HepG2 (cell line): ENCODE measurements around the gene WDR7. TPM values are rescaled to one million over a fixed set of nuclear protein-coding genes. Genes with fewer than 3 reads are reported as not detected.

Experiments used
- AGO2 ChIP-seq: fragments of 200-400 bp; formaldehyde crosslinking; optimal IDR thresholded peaks from 2 replicates; pipeline ENCODE3; 2017; ENCODE audit warnings: mild to moderate bottlenecking, low read depth, low read length, moderate library complexity
- CHD2 ChIP-seq: IDR thresholded peaks from 2 replicates; pipeline ENCODE4 v1.6.1; 2011; ENCODE audit warnings: low read depth, low read length, improper control_type of control experiment
- DR1 ChIP-seq: sonication (generic); formaldehyde crosslinking; IDR thresholded peaks from 2 replicates; pipeline ENCODE4 v1.8.0; 2021; ENCODE audit warnings: mild to moderate bottlenecking, missing genetic modification reagents, inconsistent platforms
- GPBP1L1 ChIP-seq: sonication (generic); formaldehyde crosslinking; IDR thresholded peaks from 2 replicates; pipeline ENCODE4 v1.5.0; 2020; ENCODE audit warnings: mild to moderate bottlenecking, missing genetic modification reagents
- HOXD1 ChIP-seq: sonication (generic); formaldehyde crosslinking; IDR thresholded peaks from 2 replicates; pipeline ENCODE4 v1.5.0; 2020; ENCODE audit warnings: missing genetic modification reagents
- PATZ1 ChIP-seq: sonication (generic); formaldehyde crosslinking; IDR thresholded peaks from 2 replicates; pipeline ENCODE4 v1.4.0; 2020; ENCODE audit warnings: missing genetic modification reagents
- RAD21 ChIP-seq: fragments of 450-650 bp; formaldehyde crosslinking; IDR thresholded peaks from 2 replicates; pipeline ENCODE4 v1.5.0; 2020; ENCODE audit warnings: mild to moderate bottlenecking
- RERE ChIP-seq: IDR thresholded peaks from 2 replicates; pipeline ENCODE4 v1.6.1; 2016; ENCODE audit warnings: low read depth, missing genetic modification reagents, missing compliant biosample characterization
- ZNF333 ChIP-seq: sonication (generic); formaldehyde crosslinking; IDR thresholded peaks from 2 replicates; pipeline ENCODE4 v1.4.0; 2020; ENCODE audit warnings: mild to moderate bottlenecking, missing genetic modification reagents, borderline replicate concordance
- polyA plus RNA-seq, 8 experiments: library from polyadenylated mRNA; depleted of rRNA in 3 of 8; stranded (reverse) in 7 of 8; unstranded in 1 of 8; fragments of >200 nt; fragmentation: Illumina TruSeq in 4 of 8; extraction: Trizol in 4 of 8; gene quantifications; 2 replicates each; pipeline versions ENCODE4 v1.2.1 to v1.2.3, GENCODE V29; 2011 to 2016; ENCODE audit warnings: low read depth in 4 of 8, missing spikeins in 1 of 8, mixed read lengths in 1 of 8; ENCODE audit not compliant: insufficient read depth in 1 of 8
- total RNA-seq, 5 experiments: library from RNA; depleted of rRNA; stranded (reverse); fragments of >200 nt; fragmentation: Illumina TruSeq; extraction: Trizol; gene quantifications; 2 replicates each; pipeline ENCODE4 v1.2.3, GENCODE V29; 2016; ENCODE audit warnings: low read depth in 1 of 5
- TF ChIP-seq, protein P1 (sequence below): sonication (generic); formaldehyde crosslinking; IDR thresholded peaks from 2 replicates; pipeline ENCODE4 v1.5.0; 2020; ENCODE audit warnings: missing genetic modification reagents
- TF ChIP-seq, protein P2 (sequence below): sonication (generic); formaldehyde crosslinking; IDR thresholded peaks from 2 replicates; pipeline ENCODE4 v1.4.0; 2020; ENCODE audit warnings: missing genetic modification reagents

Gene WDR7
- total and polyA plus RNA-seq, 2 of the 13 experiments (the other 11 are each of a cell fraction or from before 2014, with no cell fraction given): 2.0 to 7.8 TPM

DNA sequence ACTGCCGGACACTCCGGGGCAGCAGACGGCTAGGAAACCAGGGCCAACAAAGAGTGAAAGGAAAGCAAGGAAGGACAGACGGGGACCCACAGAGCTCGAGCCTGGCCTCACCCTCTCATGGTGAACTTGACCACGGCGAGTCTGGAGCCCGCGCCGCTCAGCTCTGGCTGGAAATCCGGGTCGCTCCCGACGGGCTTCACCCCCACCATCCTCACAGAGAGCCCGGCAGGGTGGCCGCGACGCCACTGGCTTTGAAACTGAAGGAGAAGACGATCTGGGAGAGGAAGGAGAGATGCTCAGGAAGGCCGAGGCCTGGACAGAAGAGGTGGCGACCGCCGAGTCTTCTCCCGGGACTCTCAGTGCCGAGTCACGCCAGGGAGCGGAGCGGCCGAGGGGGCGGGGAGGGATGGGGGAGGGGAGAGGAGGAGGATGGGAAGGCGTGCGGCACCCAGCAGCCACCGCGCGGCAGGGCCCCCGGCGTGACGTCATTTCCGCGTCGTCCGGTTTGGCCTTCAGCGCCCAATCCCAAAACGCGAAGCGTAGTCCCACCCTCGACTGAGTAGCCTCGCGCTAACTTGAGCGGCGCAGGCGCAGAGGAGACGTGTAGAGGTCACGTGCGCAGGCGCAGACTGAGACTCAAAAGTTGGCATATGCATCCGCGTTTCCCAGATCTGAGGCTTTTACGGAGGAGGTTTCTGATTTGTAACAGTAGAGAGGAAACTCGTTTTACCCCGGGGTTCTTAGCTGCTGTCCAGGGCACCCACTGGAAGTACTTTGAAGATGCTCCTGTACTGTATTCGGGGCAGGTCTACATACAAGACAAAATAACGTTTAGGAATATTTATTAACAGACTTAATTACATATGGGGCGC, 12.7 kb upstream of the WDR7 start, which contains the start of gene TXNL1 (continued):
- TF ChIP-seq RERE: no peak; the same call in 1 of the 2 replicates
- peak; percentile 73 for TF ChIP-seq AGO2
- TF ChIP-seq, protein P1, sequence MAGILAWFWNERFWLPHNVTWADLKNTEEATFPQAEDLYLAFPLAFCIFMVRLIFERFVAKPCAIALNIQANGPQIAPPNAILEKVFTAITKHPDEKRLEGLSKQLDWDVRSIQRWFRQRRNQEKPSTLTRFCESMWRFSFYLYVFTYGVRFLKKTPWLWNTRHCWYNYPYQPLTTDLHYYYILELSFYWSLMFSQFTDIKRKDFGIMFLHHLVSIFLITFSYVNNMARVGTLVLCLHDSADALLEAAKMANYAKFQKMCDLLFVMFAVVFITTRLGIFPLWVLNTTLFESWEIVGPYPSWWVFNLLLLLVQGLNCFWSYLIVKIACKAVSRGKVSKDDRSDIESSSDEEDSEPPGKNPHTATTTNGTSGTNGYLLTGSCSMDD (CRISPR knock-in tag): no peak
- peak; percentile 51; the same call in 1 of the 2 replicates for TF ChIP-seq HOXD1 (CRISPR knock-in tag)
- peak; percentile 91 for TF ChIP-seq CHD2
- TF ChIP-seq PATZ1 (CRISPR knock-in tag): peak; percentile 74
- TF ChIP-seq, protein P2, sequence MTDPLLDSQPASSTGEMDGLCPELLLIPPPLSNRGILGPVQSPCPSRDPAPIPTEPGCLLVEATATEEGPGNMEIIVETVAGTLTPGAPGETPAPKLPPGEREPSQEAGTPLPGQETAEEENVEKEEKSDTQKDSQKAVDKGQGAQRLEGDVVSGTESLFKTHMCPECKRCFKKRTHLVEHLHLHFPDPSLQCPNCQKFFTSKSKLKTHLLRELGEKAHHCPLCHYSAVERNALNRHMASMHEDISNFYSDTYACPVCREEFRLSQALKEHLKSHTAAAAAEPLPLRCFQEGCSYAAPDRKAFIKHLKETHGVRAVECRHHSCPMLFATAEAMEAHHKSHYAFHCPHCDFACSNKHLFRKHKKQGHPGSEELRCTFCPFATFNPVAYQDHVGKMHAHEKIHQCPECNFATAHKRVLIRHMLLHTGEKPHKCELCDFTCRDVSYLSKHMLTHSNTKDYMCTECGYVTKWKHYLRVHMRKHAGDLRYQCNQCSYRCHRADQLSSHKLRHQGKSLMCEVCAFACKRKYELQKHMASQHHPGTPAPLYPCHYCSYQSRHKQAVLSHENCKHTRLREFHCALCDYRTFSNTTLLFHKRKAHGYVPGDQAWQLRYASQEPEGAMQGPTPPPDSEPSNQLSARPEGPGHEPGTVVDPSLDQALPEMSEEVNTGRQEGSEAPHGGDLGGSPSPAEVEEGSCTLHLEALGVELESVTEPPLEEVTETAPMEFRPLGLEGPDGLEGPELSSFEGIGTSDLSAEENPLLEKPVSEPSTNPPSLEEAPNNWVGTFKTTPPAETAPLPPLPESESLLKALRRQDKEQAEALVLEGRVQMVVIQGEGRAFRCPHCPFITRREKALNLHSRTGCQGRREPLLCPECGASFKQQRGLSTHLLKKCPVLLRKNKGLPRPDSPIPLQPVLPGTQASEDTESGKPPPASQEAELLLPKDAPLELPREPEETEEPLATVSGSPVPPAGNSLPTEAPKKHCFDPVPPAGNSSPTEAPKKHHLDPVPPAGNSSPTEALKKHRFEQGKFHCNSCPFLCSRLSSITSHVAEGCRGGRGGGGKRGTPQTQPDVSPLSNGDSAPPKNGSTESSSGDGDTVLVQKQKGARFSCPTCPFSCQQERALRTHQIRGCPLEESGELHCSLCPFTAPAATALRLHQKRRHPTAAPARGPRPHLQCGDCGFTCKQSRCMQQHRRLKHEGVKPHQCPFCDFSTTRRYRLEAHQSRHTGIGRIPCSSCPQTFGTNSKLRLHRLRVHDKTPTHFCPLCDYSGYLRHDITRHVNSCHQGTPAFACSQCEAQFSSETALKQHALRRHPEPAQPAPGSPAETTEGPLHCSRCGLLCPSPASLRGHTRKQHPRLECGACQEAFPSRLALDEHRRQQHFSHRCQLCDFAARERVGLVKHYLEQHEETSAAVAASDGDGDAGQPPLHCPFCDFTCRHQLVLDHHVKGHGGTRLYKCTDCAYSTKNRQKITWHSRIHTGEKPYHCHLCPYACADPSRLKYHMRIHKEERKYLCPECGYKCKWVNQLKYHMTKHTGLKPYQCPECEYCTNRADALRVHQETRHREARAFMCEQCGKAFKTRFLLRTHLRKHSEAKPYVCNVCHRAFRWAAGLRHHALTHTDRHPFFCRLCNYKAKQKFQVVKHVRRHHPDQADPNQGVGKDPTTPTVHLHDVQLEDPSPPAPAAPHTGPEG (CRISPR knock-in tag): peak; percentile 48; the same call in 1 of the 2 replicates
- no peak for TF ChIP-seq GPBP1L1 (CRISPR knock-in tag)
- TF ChIP-seq RAD21: no peak
- TF ChIP-seq ZNF333 (CRISPR knock-in tag): peak; percentile 62; the same call in 1 of the 2 replicates
- peak; percentile 73; the same call in 1 of the 2 replicates for TF ChIP-seq DR1 (CRISPR knock-in tag)
